OCI-LY3 (cell line): Measurements from ENCODE around the gene LDLRAD4.

ENCODE experiments used
- H2AFZ ChIP-seq: fragments of 200-600, 300-600 bp; shearing (Covaris generic); 2 replicates; pipeline ENCODE4 v1.6.0; 2014; ENCODE audit warnings: antibody characterized with exemption, low read depth, low read length
- H3K27ac ChIP-seq: fragments of 200-600, 300-600 bp; sonication (generic); 2 replicates; pipeline ENCODE4 v1.5.1; 2014; ENCODE audit warnings: mild to moderate bottlenecking, low read length, moderate library complexity, mixed read lengths
- H3K27me3 ChIP-seq: fragments of 200-600, 300-600 bp; sonication (generic); 2 replicates; pipeline ENCODE4 v1.6.1; 2014; ENCODE audit warnings: low read depth, low read length, mixed read lengths
- H3K36me3 ChIP-seq: fragments of 200-600, 300-600 bp; sonication (generic); replicated peaks from 2 replicates; pipeline ENCODE3; 2014; ENCODE audit warnings: low read depth, low read length, mixed read lengths
- H3K4me1 ChIP-seq: fragments of 300-600, 200-600 bp; sonication (generic); 2 replicates; pipeline ENCODE4 v1.6.1; 2014; ENCODE audit warnings: low read length, mixed read lengths
- H3K4me2 ChIP-seq: fragments of 200-600, 300-600 bp; sonication (generic); 2 replicates; pipeline ENCODE4 v1.6.1; 2014; ENCODE audit warnings: low read length, mixed read lengths
- H3K4me3 ChIP-seq: fragments of 300-600, 200-600 bp; sonication (generic); 2 replicates; pipeline ENCODE4 v1.5.1; 2014; ENCODE audit warnings: antibody characterized with exemption, mild to moderate bottlenecking, low read length, moderate library complexity
- H3K79me2 ChIP-seq: fragments of 300-600, 200-600 bp; shearing (Covaris generic); 2 replicates; pipeline ENCODE4 v1.6.1; 2014; ENCODE audit warnings: mild to moderate bottlenecking, low read length, mixed read lengths
- H3K9ac ChIP-seq: fragments of 300-600, 200-600 bp; shearing (Covaris generic); 2 replicates; pipeline ENCODE4 v1.6.0; 2014; ENCODE audit warnings: mild to moderate bottlenecking, low read length, moderate library complexity
- H3K9me3 ChIP-seq: fragments of 200-600, 300-600 bp; shearing (Covaris generic); 2 replicates; pipeline ENCODE4 v1.6.1; 2014; ENCODE audit warnings: low read length, mixed read lengths; ENCODE audit not compliant: insufficient read depth
- H4K20me1 ChIP-seq: fragments of 200-600, 300-600 bp; sonication (generic); 2 replicates; pipeline ENCODE4 v1.6.1; 2016; ENCODE audit warnings: low read length, mixed read lengths; ENCODE audit not compliant: insufficient read depth
- CTCF ChIP-seq: fragments of 200-600, 300-600 bp; sonication (generic); IDR thresholded peaks from 2 replicates; pipeline ENCODE4 v1.5.1; 2014; ENCODE audit warnings: antibody characterized with exemption, low read length, low read depth
- EZH2phosphoT487 ChIP-seq: fragments of 200-600 bp; shearing (Covaris generic); IDR thresholded peaks from 2 replicates; pipeline ENCODE4 v1.6.1; 2018; ENCODE audit warnings: antibody characterized with exemption, mixed run types, low read depth

The LDLRAD4 gene

GRCh38 chr18:13434854-13435253 is 216.3 kb downstream of the LDLRAD4 start:
- no peak overlapping the region for H2AFZ ChIP-seq
- no peaks in the 10 kb centered on the region; the same call in 1 of the 2 replicates for H3K9me3 ChIP-seq
- H3K36me3 ChIP-seq = no peaks in the 10 kb centered on the region
- peaks cover 41% of the 10 kb centered on the region for H3K27me3 ChIP-seq
- H4K20me1 ChIP-seq = no peaks in the 10 kb centered on the region
- TF ChIP-seq CTCF (no peak), EZH2phosphoT487 (no peak)
- H3K4me3 ChIP-seq = no peak overlapping the region
- no peak overlapping the region for H3K4me2 ChIP-seq
- no peaks in the 10 kb centered on the region for H3K79me2 ChIP-seq
- H3K27ac ChIP-seq = no peak overlapping the region
- no peak overlapping the region for H3K9ac ChIP-seq
- no peaks in the 10 kb centered on the region for H3K4me1 ChIP-seq

GRCh38 chr18:13435586-13436333 is 217.2 kb downstream of the LDLRAD4 start:
- Histone ChIP-seq H3K9ac (no peak overlapping the region), H3K27me3 (peaks cover 41% of the 10 kb centered on the region), H3K36me3 (no peaks in the 10 kb centered on the region), H3K79me2 (no peaks in the 10 kb centered on the region), H3K27ac (no peak overlapping the region), H3K4me3 (no peak overlapping the region), H4K20me1 (no peaks in the 10 kb centered on the region), H2AFZ (no peak overlapping the region), H3K4me2 (no peak overlapping the region), H3K9me3 (no peaks in the 10 kb centered on the region; the same call in 1 of the 2 replicates), H3K4me1 (no peaks in the 10 kb centered on the region)
- TF ChIP-seq CTCF = no peak
- TF ChIP-seq EZH2phosphoT487 = no peak

- Histone ChIP-seq H2AFZ (no peak overlapping the region), H3K4me3 (no peak overlapping the region), H3K27me3 (peaks cover 38% of the 10 kb centered on the region), H3K4me1 (no peaks in the 10 kb centered on the region), H4K20me1 (no peaks in the 10 kb centered on the region), H3K9ac (no peak overlapping the region), H3K36me3 (no peaks in the 10 kb centered on the region), H3K79me2 (no peaks in the 10 kb centered on the region), H3K27ac (no peak overlapping the region), H3K9me3 (no peaks in the 10 kb centered on the region; the same call in 1 of the 2 replicates), H3K4me2 (no peak overlapping the region)
- TF ChIP-seq EZH2phosphoT487 (no peak), CTCF (no peak)
Measured at GRCh38 chr18:13436576-13436975, 218.0 kb downstream of the LDLRAD4 start.

- Histone ChIP-seq H3K79me2 (no peaks in the 10 kb centered on the region), H3K27ac (no peak overlapping the region), H3K36me3 (no peaks in the 10 kb centered on the region), H2AFZ (no peak overlapping the region), H3K9ac (no peak overlapping the region), H3K27me3 (peaks cover 33% of the 10 kb centered on the region), H3K4me1 (no peaks in the 10 kb centered on the region), H3K4me2 (no peak overlapping the region), H4K20me1 (no peaks in the 10 kb centered on the region), H3K4me3 (no peak overlapping the region), H3K9me3 (no peaks in the 10 kb centered on the region; the same call in 1 of the 2 replicates)
- TF ChIP-seq CTCF (no peak), EZH2phosphoT487 (no peak)
Measured at GRCh38 chr18:13437034-13437433, 218.5 kb downstream of the LDLRAD4 start.
